Central memory CD8-positive, alpha-beta T cell (primary cell): Measurements from ENCODE around the gene NUP85.
A peak's percentile ranks its signal among the peaks of the same experiment; 100 is the strongest.

Experiments
- ATAC-seq: fragments of 150-1000 bp; cut with Tn5 transposase; replicated peaks from 2 replicates; pipeline ENCODE4 v1.10.0; 2022; ENCODE audit warnings: mild to moderate bottlenecking, moderate FRiP score, moderate number of reproducible peaks; ENCODE audit not compliant: poor library complexity, severe bottlenecking; ENCODE audit errors: extremely low read depth
- DNase-seq, 2 donors: peaks; one replicate each; pipeline ENCODE4 v3.0.0; 2021; ENCODE audit warnings: low spot score in 2 of 2
- H3K27ac Mint-ChIP-seq: one replicate; pipeline ENCODE4 v1.8.0; 2022; ENCODE audit warnings: low read depth, mild to moderate bottlenecking, moderate library complexity, mixed read lengths
- H3K27me3 Mint-ChIP-seq: one replicate; pipeline ENCODE4 v1.8.0; 2022; ENCODE audit warnings: mixed read lengths
- H3K36me3 Mint-ChIP-seq: one replicate; pipeline ENCODE4 v1.8.0; 2022; ENCODE audit warnings: mild to moderate bottlenecking, moderate library complexity, mixed read lengths; ENCODE audit not compliant: insufficient read depth
- H3K4me1 Mint-ChIP-seq: one replicate; pipeline ENCODE4 v1.8.0; 2022; ENCODE audit warnings: mixed read lengths
- H3K4me3 Mint-ChIP-seq: one replicate; pipeline ENCODE4 v1.8.0; 2022; ENCODE audit warnings: mild to moderate bottlenecking, moderate library complexity, mixed read lengths
- H3K9me3 Mint-ChIP-seq: one replicate; pipeline ENCODE4 v1.8.0; 2022; ENCODE audit warnings: mixed read lengths

NUP85 gene

DNA sequence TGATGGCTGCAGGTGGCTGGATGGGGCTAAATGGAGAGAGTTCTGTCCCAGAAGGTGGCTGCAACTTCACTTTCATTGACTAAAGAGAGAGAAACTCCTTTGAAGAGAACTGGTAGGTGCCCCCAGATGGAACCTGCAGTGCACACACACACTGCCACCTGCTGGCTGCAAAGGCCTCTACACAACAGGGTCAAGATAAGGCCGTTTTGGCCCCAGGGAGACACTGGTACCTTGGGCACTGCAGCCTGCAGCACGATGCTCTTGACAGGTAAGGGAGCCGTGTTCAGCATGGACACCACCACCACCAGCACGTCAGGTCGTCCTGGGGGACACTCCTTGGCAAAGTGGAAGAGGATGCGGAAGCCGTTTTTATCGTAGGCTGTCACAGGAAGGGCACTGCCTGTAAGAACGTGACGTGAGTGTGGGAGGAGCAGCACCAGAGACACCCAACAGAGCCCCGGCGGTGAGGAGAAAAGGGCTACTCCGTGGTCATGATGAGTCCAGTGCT, 33.3 kb downstream of the NUP85 start:
- Mint-ChIP-seq H3K27ac (peak overlapping the region; percentile 97), H3K9me3 (no peaks in the 10 kb centered on the region), H3K27me3 (no peaks in the 10 kb centered on the region), H3K4me3 (peak overlapping the region; percentile 54), H3K36me3 (peaks cover 64% of the 10 kb centered on the region), H3K4me1 (peaks cover 39% of the 10 kb centered on the region)
- DNase-seq (peak; percentile 32 to 47), ATAC-seq (no peak)

DNA sequence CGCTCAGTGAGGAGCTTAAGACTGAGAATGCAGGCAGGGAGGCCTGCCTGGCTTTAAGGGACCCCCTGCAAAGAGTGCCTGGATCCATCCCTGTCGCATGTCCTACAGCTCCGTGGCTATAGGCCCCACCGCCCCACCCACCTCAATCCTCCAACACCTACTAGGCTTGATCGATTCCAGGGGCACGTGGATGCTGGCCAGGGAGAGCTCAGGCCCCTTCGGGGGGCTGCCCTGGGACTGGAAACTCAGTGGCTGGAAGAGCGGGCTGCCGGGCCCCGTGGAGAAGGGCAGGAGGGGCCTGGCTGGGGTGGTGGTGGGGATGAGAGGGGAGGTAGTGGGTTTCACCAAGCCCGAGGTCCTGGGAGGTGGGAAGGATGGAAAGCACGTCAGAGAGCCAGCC, 33.7 kb downstream of the NUP85 start:
- Mint-ChIP-seq H3K9me3 (no peaks in the 10 kb centered on the region), H3K4me1 (peaks cover 39% of the 10 kb centered on the region), H3K4me3 (peak overlapping the region; percentile 54), H3K36me3 (peaks cover 63% of the 10 kb centered on the region), H3K27ac (peak overlapping the region; percentile 97), H3K27me3 (no peaks in the 10 kb centered on the region)
- no peak for DNase-seq
- ATAC-seq: no peak

DNA sequence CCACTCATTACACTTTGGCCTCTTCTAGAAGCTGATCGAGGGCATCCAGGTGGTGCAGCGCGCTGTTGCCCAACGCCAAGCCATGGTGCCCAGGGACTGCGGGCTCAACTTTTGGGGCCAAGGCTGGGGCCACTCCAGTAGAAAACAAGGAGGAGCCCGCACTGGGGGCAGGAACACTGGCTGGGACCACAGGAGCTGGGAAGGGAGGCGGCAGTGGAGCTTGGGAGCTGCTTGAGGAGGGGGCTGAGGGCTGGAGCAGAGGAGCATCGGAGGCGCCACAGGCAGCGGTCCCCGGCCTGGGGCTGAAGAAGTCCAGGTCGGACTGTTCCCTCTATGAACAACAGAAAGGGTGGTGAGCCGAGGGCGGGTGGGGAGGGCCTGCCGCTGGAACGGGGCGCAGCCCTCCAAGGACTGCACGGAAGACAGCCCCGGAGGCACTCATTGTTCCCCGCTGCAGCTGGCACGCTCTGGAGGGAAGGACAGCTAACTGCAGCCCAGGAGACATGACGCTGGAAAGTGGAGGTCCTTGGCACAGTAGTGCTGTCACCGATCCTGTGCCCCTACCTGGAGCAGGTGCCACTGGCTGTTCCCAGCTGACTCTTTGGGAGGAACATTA, 34.4 kb downstream of the NUP85 start:
- no peaks in the 10 kb centered on the region for H3K27me3 Mint-ChIP-seq
- H3K36me3 Mint-ChIP-seq: peaks cover 63% of the 10 kb centered on the region
- no peaks in the 10 kb centered on the region for H3K9me3 Mint-ChIP-seq
- peaks cover 39% of the 10 kb centered on the region for H3K4me1 Mint-ChIP-seq
- no peak for DNase-seq
- peak overlapping the region; percentile 97 for H3K27ac Mint-ChIP-seq
- ATAC-seq: no peak
- no peak overlapping the region for H3K4me3 Mint-ChIP-seq

DNA sequence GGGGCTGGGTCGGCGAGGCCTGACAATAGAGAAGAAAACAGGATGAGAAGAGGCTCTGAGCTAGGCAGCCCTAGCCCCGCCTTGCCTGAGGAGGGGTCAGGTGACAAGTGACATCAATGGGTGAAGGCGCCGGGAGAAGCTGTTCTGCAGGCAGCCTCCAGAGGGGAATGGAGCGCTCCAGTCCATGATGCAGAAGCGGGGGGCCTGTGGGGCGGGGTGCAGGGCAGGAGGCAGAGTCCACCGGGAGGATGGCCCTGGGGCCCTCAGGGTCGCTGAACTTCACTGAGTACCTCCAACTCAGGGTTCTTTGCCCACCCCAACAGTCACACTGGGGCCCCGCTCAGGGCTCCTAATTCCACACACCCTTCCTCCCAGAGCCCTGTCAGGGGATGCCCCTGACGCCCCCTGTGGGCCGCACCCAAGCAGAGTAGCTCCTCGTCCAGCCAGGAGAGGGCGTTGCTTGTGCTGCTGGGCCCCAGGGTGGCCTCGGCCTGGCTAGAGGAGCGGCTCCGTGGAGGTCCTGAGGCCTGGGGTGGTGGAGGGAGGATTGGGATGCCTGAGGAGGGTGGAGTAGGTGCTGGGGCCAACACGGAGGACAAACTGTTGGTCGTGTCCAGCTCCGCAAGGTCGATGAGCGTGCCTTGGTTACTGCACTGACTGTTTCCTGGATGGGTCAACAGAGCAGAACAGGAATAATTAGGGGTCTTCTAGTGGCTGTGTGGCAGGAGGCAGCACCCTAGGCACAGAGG, 35.1 kb downstream of the NUP85 start:
- ATAC-seq: no peak
- Mint-ChIP-seq H3K4me3 (peak overlapping the region; percentile 11), H3K9me3 (no peaks in the 10 kb centered on the region), H3K27me3 (no peaks in the 10 kb centered on the region), H3K36me3 (peaks cover 59% of the 10 kb centered on the region), H3K27ac (peak overlapping the region; percentile 97), H3K4me1 (peaks cover 39% of the 10 kb centered on the region)
- no peak for DNase-seq

DNA sequence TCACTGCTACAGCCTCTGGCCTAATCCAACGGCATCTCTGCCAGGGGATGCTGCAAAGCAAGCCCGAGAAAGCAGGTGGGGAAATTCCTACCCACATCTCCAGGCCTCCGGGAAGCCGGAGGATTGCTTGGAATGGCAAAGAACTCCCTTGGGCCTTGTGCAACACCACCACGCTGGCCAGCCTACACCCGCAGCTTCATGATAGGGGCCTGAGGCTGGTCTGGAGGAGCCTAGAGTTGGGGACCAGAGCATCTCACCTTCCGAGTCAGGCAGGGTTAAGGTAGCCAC, 35.6 kb downstream of the NUP85 start:
- H3K9me3 Mint-ChIP-seq: no peaks in the 10 kb centered on the region
- ATAC-seq (no peak), DNase-seq (no peak)
- H3K36me3 Mint-ChIP-seq: peaks cover 64% of the 10 kb centered on the region
- no peak overlapping the region for H3K4me3 Mint-ChIP-seq
- H3K27ac Mint-ChIP-seq: peak overlapping the region; percentile 97
- peaks cover 39% of the 10 kb centered on the region for H3K4me1 Mint-ChIP-seq
- H3K27me3 Mint-ChIP-seq: no peaks in the 10 kb centered on the region

DNA sequence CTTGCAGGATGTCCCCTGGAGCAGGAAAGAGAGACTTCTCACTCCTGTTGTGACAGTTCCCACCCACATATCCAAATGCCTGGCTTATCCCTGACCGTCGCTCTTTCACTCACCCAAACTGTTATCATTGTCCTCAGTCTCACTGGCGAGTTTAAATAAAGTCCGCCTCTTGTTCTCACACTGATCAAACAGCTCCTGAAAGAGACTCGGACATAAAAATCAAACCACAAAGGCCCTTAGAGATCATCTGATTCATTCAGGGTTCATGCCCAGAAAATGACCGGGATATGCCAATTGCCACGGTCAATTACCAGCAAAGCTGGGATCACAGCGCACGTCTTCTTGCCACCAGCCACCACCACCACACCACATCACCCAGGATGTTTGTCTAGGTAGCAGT, 36.0 kb downstream of the NUP85 start:
- Mint-ChIP-seq H3K27me3 (no peaks in the 10 kb centered on the region), H3K4me1 (peaks cover 39% of the 10 kb centered on the region)

DNA sequence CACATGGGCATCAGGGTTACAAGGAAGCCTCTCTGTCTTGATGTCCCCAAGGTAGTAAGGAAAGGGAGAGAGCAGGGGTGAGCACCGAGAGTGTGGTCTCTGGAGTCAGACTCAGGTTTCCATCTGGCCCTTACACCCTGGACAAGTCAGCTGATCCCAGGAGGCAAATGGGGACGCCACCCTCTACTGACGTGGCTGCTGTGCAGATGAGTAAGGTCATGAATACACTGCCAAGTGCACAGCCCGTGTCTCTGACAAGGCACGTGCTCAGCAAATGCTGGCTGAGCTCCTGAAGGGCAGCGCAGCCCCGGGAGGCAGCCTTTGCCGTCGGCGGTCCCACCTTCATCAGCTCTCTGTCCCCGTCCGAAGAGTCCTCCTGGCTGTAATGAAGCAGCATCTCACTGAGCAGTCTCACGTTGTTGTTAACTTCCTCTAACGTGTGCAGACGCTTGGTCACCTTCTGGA, 36.5 kb downstream of the NUP85 start:
- Mint-ChIP-seq H3K36me3 (peaks cover 66% of the 10 kb centered on the region), H3K4me3 (peak overlapping the region; percentile 68), H3K4me1 (peaks cover 39% of the 10 kb centered on the region), H3K9me3 (no peaks in the 10 kb centered on the region), H3K27ac (peak overlapping the region; percentile 94), H3K27me3 (no peaks in the 10 kb centered on the region)
- no peak for DNase-seq
- peak; percentile 22 for ATAC-seq

More for the DNA sequence above, 36.0 kb downstream of the NUP85 start:
- peak overlapping the region; percentile 94 for H3K27ac Mint-ChIP-seq
- no peaks in the 10 kb centered on the region for H3K9me3 Mint-ChIP-seq
- no peak overlapping the region for H3K4me3 Mint-ChIP-seq
- peaks cover 62% of the 10 kb centered on the region for H3K36me3 Mint-ChIP-seq
- ATAC-seq: no peak
- DNase-seq: no peak

DNA sequence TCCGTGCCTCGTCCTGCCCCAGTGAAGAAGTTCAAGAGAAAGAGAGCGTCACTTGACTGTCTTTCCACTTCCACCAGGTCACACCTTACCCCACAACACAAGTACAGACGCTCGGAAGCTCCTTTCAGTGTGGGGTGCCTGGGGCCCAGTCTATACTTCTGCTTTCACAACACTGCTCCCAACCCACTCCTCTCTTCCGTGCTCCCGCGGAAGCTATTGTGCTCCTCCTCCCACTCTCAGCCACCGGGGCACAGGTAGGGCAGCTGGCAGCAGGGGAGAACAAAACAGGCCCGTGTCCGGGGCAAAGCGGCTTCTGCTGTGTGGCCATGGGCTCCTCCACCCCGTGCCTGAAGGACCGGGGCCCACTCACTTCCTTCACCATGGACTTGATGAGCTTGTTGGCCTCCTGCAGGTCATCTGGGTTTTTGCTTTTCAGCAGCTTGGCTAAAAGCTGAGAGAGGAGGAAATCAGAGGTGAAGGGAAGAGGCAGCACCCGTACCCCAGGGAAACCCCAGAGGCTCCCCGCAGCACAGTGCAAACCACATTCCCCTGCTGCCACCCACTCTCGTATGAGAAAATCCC, 37.1 kb downstream of the NUP85 start:
- H3K4me3 Mint-ChIP-seq: peak overlapping the region; percentile 68
- H3K9me3 Mint-ChIP-seq: no peaks in the 10 kb centered on the region
- H3K36me3 Mint-ChIP-seq: peaks cover 61% of the 10 kb centered on the region
- no peaks in the 10 kb centered on the region for H3K27me3 Mint-ChIP-seq
- peak; percentile 92 for ATAC-seq
- DNase-seq: peak; percentile 45 to 78
- peaks cover 39% of the 10 kb centered on the region for H3K4me1 Mint-ChIP-seq
- peak overlapping the region; percentile 94 for H3K27ac Mint-ChIP-seq

DNA sequence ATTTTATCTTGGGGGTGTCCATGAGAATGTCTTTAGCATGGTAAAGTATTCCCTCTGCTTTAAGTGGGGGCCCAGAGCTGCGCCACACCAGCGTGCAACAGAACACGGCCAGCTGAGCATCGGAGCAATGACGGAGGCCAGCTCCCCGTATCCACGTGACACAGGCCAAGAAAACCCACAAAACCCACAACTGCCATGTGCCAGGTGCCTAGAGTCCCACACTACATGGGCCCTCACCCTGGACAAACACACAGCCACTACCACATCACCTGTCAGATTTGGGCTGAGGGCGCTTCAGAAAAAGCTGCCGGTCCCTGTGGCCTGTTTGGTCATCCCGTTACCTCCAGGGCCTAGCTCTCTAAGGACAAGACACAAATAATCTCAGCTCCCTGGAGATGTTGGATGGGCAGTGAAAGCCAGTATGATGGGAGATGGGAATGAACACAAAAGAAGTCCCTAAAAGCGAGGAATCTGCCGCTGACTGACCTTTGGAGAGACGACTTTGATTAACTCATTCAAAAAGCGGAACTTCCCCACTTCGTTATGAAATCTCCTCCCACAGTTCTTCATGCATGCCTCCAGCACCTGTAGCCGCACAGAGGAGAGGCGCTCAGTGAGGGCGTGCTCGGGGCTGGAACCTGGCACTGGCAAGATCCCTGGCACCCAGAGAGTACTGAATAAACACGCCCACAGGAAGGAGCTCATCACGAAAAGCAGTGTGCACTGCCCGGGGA, 38.8 kb downstream of the NUP85 start:
- no peak for DNase-seq
- H3K4me1 Mint-ChIP-seq: peaks cover 32% of the 10 kb centered on the region
- H3K9me3 Mint-ChIP-seq: no peaks in the 10 kb centered on the region
- H3K27me3 Mint-ChIP-seq: no peaks in the 10 kb centered on the region
- no peak for ATAC-seq
- H3K4me3 Mint-ChIP-seq: no peak overlapping the region
- H3K36me3 Mint-ChIP-seq: peaks cover 47% of the 10 kb centered on the region
- H3K27ac Mint-ChIP-seq: no peak overlapping the region

DNA sequence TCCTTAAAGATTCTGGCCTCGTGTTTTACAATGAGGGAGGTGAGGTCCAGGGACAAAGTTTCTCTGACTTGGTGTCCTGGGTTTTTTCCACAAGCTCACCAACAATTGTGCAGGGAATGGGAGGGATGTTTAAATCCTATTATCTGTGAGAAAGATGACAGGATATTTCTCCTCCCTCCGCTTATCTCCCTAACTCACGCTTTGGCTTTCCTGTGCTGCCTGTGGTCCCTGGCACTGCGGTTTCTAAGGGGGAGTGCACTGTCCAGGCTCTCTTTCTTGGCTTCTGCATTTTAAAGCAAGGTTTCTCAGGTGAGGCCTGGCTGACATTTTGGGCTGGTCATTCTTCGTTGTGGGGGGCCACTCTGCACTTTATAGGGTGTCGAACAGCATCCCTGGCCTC, 39.5 kb downstream of the NUP85 start:
- Mint-ChIP-seq H3K4me3 (no peak overlapping the region), H3K4me1 (peaks cover 39% of the 10 kb centered on the region), H3K27ac (no peak overlapping the region), H3K36me3 (peaks cover 47% of the 10 kb centered on the region), H3K9me3 (no peaks in the 10 kb centered on the region), H3K27me3 (no peaks in the 10 kb centered on the region)
- no peak for ATAC-seq
- DNase-seq: no peak

DNA sequence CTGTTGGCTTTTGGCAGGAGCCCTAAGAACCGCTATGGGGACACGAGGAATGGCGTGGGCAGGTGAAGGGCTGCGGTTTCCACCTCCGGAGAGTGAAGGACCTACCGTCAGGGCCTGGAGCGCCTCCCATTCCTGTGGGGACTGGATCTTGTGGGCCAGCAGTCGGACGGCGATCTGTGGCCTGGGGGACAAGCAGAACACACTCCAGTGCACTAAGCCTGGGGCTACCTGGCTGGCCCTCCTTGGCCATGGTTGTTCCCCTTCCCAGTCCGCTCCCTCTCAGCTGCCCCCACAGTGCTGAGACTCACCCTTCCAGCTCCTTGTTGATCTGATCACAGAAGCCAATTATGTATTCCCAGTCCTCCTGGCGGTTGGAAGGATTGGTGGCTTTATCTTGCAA, 40.9 kb downstream of the NUP85 start:
- peak overlapping the region; percentile 44 for H3K27ac Mint-ChIP-seq
- no peaks in the 10 kb centered on the region for H3K27me3 Mint-ChIP-seq
- ATAC-seq (no peak), DNase-seq (no peak)
- H3K9me3 Mint-ChIP-seq: no peaks in the 10 kb centered on the region
- H3K36me3 Mint-ChIP-seq: peaks cover 48% of the 10 kb centered on the region
- peaks cover 39% of the 10 kb centered on the region for H3K4me1 Mint-ChIP-seq
- no peak overlapping the region for H3K4me3 Mint-ChIP-seq

DNA sequence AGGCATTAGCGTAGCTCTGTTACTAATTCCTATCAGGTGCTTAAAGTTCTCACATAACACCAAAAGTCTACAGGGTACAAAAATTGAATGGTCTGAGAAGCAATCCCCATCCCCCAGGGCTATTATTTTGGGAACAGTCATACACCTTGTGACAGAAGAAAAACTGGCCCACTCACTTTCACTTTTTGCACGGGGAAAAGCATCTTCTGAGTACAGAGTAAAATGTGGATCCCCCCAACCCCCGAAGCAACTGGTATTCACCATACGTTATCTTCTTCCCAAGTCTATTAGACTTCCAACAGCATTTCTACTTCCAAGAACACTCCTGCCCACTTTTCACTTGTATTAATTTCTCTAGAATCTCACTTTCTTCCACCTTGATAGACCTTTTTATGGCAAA, 44.1 kb downstream of the NUP85 start:
- peaks cover 42% of the 10 kb centered on the region for H3K4me1 Mint-ChIP-seq
- DNase-seq (no peak), ATAC-seq (no peak)
- peaks cover 23% of the 10 kb centered on the region for H3K36me3 Mint-ChIP-seq
- no peaks in the 10 kb centered on the region for H3K27me3 Mint-ChIP-seq
- H3K9me3 Mint-ChIP-seq: no peaks in the 10 kb centered on the region
- H3K4me3 Mint-ChIP-seq: peak overlapping the region; percentile 70
- H3K27ac Mint-ChIP-seq: peak overlapping the region; percentile 88
